A549 (cell line): ENCODE measurements around the gene FBXL13.

ENCODE experiments used
- CTCF ChIP-seq: fragments of >200 bp; sonication (Bioruptor Twin); formaldehyde crosslinking; IDR thresholded peaks from 3 replicates; pipeline ENCODE4 v1.5.1; 2016
- POLR2A ChIP-seq: IDR thresholded peaks from 2 replicates; pipeline ENCODE4 v1.6.1; 2012; ENCODE audit warnings: mild to moderate bottlenecking, low read length

- TF ChIP-seq POLR2A (no peak), CTCF (no peak)
These were observed 139.9 kb downstream of the FBXL13 start for GRCh38 chr7:102934701-102935100.
